Measurements from ENCODE around the gene ZC3H12A. TPM values are rescaled to one million over a fixed set of nuclear protein-coding genes. Genes with fewer than 3 reads are reported as not detected.

ZC3H12A gene
- total RNA-seq, 1 experiment from 2014 or later: 9.4 TPM

DNA sequence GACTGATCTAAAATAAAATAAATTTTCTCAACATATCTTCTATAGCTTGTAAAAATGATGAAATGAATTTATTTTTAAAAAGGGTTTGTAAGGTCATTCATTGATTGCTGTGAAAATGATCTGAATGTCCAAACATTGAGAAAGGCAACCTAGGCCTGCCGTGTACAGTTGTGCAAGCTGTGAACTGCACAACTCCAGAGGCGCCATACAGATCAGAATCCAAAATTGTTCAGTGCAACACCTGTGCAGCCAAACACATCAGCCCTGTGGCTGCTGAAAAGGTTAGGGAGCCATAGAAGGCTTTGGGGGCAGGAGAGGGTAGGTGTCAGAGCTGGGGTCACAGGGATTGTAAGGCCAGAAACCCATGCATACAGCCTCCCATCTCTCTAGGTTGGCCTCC lies 9.9 kb upstream of the ZC3H12A start:
- no peak overlapping the region for H3K27ac ChIP-seq (ENCODE audit: low read length)
- POLR2A ChIA-PET: no interaction called here
- DNase-seq (ENCODE audit: low read depth, low spot score) (no peak), ATAC-seq (no peak)
- CTCF ChIA-PET: no interaction called here
- no peaks in the 10 kb centered on the region for H3K27me3 ChIP-seq (ENCODE audit: control insufficient read depth, insufficient read depth, low read length)
- H3K36me3 ChIP-seq (ENCODE audit: control insufficient read depth, insufficient read depth, low read length): no peaks in the 10 kb centered on the region
- no peaks in the 10 kb centered on the region for H3K9me3 ChIP-seq (ENCODE audit: control insufficient read depth, insufficient read depth, low read depth, low read length)
- H3K4me1 ChIP-seq (ENCODE audit: control insufficient read depth, insufficient read depth, low read length): no peaks in the 10 kb centered on the region
- TF ChIP-seq, protein P1, sequence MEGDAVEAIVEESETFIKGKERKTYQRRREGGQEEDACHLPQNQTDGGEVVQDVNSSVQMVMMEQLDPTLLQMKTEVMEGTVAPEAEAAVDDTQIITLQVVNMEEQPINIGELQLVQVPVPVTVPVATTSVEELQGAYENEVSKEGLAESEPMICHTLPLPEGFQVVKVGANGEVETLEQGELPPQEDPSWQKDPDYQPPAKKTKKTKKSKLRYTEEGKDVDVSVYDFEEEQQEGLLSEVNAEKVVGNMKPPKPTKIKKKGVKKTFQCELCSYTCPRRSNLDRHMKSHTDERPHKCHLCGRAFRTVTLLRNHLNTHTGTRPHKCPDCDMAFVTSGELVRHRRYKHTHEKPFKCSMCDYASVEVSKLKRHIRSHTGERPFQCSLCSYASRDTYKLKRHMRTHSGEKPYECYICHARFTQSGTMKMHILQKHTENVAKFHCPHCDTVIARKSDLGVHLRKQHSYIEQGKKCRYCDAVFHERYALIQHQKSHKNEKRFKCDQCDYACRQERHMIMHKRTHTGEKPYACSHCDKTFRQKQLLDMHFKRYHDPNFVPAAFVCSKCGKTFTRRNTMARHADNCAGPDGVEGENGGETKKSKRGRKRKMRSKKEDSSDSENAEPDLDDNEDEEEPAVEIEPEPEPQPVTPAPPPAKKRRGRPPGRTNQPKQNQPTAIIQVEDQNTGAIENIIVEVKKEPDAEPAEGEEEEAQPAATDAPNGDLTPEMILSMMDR (IDR thresholded peaks at IDR 0.05): no peak
- no peak for TF ChIP-seq TCF7L2 (IDR thresholded peaks at IDR 0.05; ENCODE audit: low read depth, low read length)
- TF ChIP-seq SIN3A (IDR thresholded peaks at IDR 0.05; ENCODE audit: borderline replicate concordance, insufficient read depth, low read depth, low read length): no peak
- TF ChIP-seq, protein P2, sequence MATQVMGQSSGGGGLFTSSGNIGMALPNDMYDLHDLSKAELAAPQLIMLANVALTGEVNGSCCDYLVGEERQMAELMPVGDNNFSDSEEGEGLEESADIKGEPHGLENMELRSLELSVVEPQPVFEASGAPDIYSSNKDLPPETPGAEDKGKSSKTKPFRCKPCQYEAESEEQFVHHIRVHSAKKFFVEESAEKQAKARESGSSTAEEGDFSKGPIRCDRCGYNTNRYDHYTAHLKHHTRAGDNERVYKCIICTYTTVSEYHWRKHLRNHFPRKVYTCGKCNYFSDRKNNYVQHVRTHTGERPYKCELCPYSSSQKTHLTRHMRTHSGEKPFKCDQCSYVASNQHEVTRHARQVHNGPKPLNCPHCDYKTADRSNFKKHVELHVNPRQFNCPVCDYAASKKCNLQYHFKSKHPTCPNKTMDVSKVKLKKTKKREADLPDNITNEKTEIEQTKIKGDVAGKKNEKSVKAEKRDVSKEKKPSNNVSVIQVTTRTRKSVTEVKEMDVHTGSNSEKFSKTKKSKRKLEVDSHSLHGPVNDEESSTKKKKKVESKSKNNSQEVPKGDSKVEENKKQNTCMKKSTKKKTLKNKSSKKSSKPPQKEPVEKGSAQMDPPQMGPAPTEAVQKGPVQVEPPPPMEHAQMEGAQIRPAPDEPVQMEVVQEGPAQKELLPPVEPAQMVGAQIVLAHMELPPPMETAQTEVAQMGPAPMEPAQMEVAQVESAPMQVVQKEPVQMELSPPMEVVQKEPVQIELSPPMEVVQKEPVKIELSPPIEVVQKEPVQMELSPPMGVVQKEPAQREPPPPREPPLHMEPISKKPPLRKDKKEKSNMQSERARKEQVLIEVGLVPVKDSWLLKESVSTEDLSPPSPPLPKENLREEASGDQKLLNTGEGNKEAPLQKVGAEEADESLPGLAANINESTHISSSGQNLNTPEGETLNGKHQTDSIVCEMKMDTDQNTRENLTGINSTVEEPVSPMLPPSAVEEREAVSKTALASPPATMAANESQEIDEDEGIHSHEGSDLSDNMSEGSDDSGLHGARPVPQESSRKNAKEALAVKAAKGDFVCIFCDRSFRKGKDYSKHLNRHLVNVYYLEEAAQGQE (IDR thresholded peaks at IDR 0.05; ENCODE audit: insufficient read depth in 1 of 2, low read depth in 2 of 2, low read length in 1 of 2): no peak
- TF ChIP-seq POLR2AphosphoS5 (IDR thresholded peaks at IDR 0.05; ENCODE audit: low read depth, low read length): no peak
- no TSS peak for BruUV-seq (replicated peaks)
- no peak overlapping the region for H3K4me3 ChIP-seq (ENCODE audit: low read depth in 2 of 2, low read length in 2 of 2)
- intact Hi-C loops (cut with micrococcal nuclease; ENCODE audit: unreplicated experiment) (no loop called here), in situ Hi-C loops (cut with HindIII; ENCODE audit: low pct_unique_long_range_greater_than_20kb, low sequenced_read_pairs) (no loop called here)

DNA sequence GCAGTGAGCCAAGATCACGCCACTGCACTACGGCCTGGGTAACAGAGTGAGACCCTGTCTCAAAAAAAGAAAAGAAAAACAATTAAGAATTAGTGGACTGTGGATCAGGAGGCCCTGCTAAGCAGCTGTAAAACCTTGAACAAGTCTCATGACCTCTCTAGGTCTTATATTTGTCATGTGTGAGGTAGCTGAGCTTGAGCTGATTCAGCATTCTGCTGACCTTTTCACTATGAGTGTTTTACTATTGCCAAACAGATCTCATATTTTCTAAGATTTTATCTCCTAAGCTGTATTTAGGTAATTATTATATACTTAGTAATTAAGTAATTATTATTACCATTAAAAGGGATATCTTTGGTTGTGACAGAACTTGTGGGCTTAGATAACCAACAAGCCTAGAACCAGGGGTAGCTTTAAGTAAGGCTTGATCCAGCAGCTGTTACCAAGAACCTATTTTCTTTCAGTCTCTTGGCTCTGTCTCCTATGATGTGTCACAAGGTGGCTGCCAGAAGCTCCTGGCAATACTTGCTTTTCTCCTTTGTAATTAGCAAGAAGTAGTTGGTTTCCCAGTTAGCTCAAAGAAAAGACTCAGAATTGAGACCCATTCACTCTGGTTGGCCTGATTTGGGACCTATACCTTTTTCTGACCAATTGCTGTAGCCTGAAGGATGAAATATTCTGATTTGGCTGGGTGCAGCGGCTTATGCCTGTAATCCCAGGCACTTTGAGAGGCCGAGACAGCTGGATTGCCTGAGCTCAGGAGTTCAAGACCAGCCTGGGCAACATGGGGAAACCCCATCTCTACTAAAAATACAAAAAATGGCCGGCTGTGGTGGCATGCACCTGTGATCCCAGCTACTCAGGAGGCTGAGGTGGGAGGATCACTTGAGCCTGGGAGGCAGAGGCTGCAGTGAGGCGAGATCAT lies 8.5 kb upstream of the ZC3H12A start:
- CTCF ChIA-PET: no interaction called here
- DNase-seq (ENCODE audit: low read depth, low spot score) (no peak), ATAC-seq (no peak)
- BruUV-seq (replicated peaks): no TSS peak
- POLR2A ChIA-PET: no interaction called here
- Histone ChIP-seq H3K4me3 (ENCODE audit: low read depth in 2 of 2, low read length in 2 of 2) (no peak overlapping the region), H3K36me3 (ENCODE audit: control insufficient read depth, insufficient read depth, low read length) (no peaks in the 10 kb centered on the region), H3K27ac (ENCODE audit: low read length) (no peak overlapping the region), H3K9me3 (ENCODE audit: control insufficient read depth, insufficient read depth, low read depth, low read length) (no peaks in the 10 kb centered on the region), H3K4me1 (ENCODE audit: control insufficient read depth, insufficient read depth, low read length) (peaks cover 8% of the 10 kb centered on the region; the same call in 1 of the 2 replicates), H3K27me3 (ENCODE audit: control insufficient read depth, insufficient read depth, low read length) (no peaks in the 10 kb centered on the region)
- in situ Hi-C loops (cut with HindIII; ENCODE audit: low pct_unique_long_range_greater_than_20kb, low sequenced_read_pairs): no loop called here
- TF ChIP-seq, protein P1 (IDR thresholded peaks at IDR 0.05): no peak
- TF ChIP-seq SIN3A (IDR thresholded peaks at IDR 0.05; ENCODE audit: borderline replicate concordance, insufficient read depth, low read depth, low read length) (no peak), TCF7L2 (IDR thresholded peaks at IDR 0.05; ENCODE audit: low read depth, low read length) (no peak), POLR2AphosphoS5 (IDR thresholded peaks at IDR 0.05; ENCODE audit: low read depth, low read length) (no peak)
- TF ChIP-seq, protein P2 (IDR thresholded peaks at IDR 0.05; ENCODE audit: insufficient read depth in 1 of 2, low read depth in 2 of 2, low read length in 1 of 2): no peak
- intact Hi-C loops (cut with micrococcal nuclease; ENCODE audit: unreplicated experiment): no loop called here

Data from Panc1 (cell line).